Stimulated activated CD8-positive, alpha-beta memory T cell treated with anti-CD3 and anti-CD28 coated beads, Interleukin-7, amount 100 ng/mL, for 4 hours (primary cell): ENCODE data around the gene COL19A1.
"Not testable (repeated sequence)": the region's sequence is repeated elsewhere in the genome, so short reads cannot be mapped to it uniquely, and the experiment has no call there.

ENCODE experiments used
- DNase-seq, 2 donors: peaks; one replicate each; pipeline ENCODE4 v3.0.0-alpha.2; 2020; ENCODE audit warnings: low read depth in 2 of 2

COL19A1 gene

GRCh38 chr6:69965974-69966373 is 99.6 kb downstream of the COL19A1 start:
- not testable (repeated sequence) for DNase-seq

GRCh38 chr6:69973138-69973537 is 106.8 kb downstream of the COL19A1 start:
- DNase-seq: no peak

- no peak for DNase-seq
Measured at GRCh38 chr6:69973763-69974162, 107.4 kb downstream of the COL19A1 start.

- no peak for DNase-seq
Measured at GRCh38 chr6:69974193-69974592, 107.8 kb downstream of the COL19A1 start.

GRCh38 chr6:69976591-69977090 is 110.3 kb downstream of the COL19A1 start:
- DNase-seq: no peak

- no peak for DNase-seq
Measured at GRCh38 chr6:69980624-69981023, 114.3 kb downstream of the COL19A1 start.

- DNase-seq: no peak
Measured at GRCh38 chr6:69984506-69984905, 118.2 kb downstream of the COL19A1 start.

GRCh38 chr6:69985180-69985579 is 118.8 kb downstream of the COL19A1 start:
- DNase-seq: no peak

GRCh38 chr6:69987550-69987949 is 121.2 kb downstream of the COL19A1 start:
- no peak for DNase-seq

GRCh38 chr6:69988458-69989126 is 122.2 kb downstream of the COL19A1 start:
- DNase-seq: no peak

- DNase-seq: no peak
Measured at GRCh38 chr6:69994251-69994650, 127.9 kb downstream of the COL19A1 start.

GRCh38 chr6:70008189-70008588 is 141.8 kb downstream of the COL19A1 start:
- no peak for DNase-seq

GRCh38 chr6:70010339-70010738 is 144.0 kb downstream of the COL19A1 start:
- DNase-seq: not testable (repeated sequence)

- DNase-seq: not testable (repeated sequence)
Measured at GRCh38 chr6:70023201-70023600, 156.8 kb downstream of the COL19A1 start.

- no peak for DNase-seq
Measured at GRCh38 chr6:70028246-70028645, 161.9 kb downstream of the COL19A1 start.

GRCh38 chr6:70028926-70029325 is 162.6 kb downstream of the COL19A1 start:
- no peak for DNase-seq

GRCh38 chr6:70033781-70034180 is 167.4 kb downstream of the COL19A1 start:
- DNase-seq: no peak

GRCh38 chr6:70037445-70037844 is 171.1 kb downstream of the COL19A1 start:
- DNase-seq: no peak

GRCh38 chr6:70040766-70041165 is 174.4 kb downstream of the COL19A1 start:
- no peak for DNase-seq

- no peak for DNase-seq
Measured at GRCh38 chr6:70041411-70041810, 175.1 kb downstream of the COL19A1 start.

GRCh38 chr6:70045413-70045812 is 179.1 kb downstream of the COL19A1 start:
- no peak for DNase-seq

GRCh38 chr6:70051197-70052124 is 185.1 kb downstream of the COL19A1 start:
- DNase-seq: no peak
